NCI-H226 (cell line): ENCODE results near the gene WTAP.
"Not testable (repeated sequence)": the region's sequence is repeated elsewhere in the genome, so short reads cannot be mapped to it uniquely, and the experiment has no call there.

Source experiments
- DNase-seq: peaks from one replicate; pipeline ENCODE4 v3.0.0-alpha.2; 2015

WTAP gene

DNA sequence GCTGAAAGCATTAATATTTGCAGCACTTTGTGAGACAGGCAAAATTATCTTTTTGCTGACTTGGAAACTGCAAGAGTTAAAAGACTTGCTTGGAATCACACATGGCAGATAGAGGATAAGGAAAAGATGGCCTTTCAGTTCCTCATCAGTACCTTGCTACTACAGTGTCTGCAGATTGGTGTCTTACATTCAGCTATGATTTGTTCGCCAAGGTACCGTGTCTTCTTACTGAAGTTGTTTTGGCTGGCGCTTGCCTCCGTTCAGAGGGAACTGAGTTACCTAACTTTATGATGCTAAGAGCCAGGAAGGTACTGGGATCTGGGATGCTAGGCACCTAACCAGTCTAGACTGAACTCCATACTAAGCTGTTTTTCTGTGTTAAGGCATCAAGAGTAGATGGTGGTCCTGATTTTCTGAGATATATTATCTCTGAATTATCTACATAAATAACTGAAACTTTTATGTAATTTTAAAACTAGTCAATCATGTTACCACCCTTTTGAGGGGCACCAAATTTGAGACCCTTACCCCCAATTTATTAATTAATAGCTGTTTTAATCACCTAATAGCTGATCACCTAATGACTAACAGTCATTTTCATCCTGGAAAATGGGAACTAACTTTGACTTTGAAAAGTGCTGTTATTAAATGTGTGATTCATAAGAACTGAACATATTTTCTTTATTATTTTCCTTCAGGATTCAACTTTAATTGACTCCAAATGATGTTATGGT, 2.5 kb downstream of the WTAP start:
- no peak for DNase-seq

DNA sequence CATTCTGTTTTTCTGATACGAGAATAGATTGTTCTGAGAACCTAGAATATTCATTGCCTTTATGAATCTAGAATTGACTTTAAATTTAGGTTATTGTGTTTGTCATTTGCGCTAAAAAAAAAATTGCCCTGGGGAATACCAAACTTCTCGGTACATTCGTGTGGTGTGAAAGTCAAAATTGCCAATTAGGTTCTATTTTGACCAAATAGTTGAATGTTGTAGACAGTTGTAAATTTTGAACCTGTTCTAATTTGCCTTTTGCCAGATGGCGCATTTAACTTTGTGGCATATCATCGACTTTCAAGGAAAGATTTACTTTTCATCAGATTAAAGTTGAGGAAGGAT, 3.0 kb downstream of the WTAP start:
- no peak for DNase-seq

DNA sequence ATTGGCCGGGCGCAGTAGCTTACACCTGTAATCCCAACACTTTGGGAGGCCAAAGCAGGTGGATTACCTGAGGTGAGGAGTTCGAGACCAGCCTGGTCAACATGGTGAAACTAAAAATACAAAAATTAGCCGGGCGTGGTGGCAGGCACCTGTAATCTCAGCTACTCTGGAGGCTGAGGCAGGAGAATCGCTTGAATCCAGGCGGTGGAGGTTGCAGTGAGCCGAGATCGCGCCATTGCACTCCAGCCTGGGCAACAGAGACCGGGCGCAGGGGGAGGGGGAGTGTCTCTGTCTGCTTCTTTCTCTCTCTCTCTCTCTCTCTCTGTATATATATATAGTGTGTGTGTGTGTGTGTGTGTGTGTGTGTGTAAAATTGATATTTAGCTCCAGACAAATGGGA, 5.2 kb downstream of the WTAP start:
- not testable (repeated sequence) for DNase-seq

DNA sequence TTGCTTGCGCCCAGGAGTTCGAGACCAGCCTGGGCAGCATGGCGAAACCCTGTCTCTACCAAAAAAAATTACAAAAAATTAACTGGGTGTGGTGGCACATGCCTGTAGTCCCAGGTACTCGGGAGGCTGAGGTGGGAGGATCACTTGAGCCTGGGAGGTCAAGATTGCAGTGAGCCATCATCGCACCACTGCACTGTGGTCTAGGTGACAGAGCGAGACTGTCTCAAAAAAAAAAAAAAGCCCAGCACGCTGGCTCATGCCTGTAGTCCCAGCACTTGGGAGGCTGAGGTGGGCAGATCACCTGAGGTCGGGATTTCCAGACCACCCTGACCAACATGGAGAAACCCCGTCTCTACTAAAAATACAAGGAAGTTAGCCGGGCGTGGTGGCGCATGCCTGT, 6.1 kb downstream of the WTAP start:
- not testable (repeated sequence) for DNase-seq

DNA sequence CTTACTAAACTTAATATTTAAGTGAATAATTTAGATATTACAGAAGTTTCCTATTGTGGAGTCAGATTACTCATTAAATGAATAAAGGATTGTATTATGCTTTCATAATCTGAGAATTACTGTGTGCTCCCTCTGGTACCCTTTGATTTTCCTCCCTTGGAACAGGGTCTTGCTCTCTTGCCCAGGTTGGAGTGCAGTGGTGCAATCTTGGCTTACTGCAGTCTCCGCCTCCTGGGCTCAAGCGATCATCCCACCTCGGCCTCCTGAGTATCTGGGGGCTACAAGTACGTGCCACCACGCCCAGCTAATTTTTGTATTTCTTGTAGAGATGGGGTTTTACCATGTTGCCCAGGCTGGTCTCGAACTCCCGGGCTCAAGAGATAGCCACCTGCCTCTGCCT, 9.6 kb downstream of the WTAP start:
- DNase-seq, result no peak

DNA sequence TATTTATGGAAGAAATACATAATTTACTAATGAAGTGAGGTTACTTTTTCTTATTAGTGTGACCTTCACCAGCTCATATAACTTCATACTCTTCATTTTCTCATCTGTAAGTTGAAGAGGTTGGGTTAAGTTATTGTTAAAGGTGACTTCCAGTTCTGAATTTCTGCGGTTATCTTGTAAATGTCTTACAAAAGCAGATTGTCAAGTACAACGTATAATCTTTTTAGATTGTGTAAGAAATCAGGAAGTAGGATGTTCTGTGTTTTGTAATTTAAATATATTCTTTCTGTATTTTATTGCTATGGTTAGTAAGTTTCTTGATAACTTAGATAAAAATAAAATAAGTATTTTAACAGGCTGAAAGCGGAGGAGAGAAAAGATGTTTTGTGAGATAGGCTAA, 12.0 kb downstream of the WTAP start:
- no peak for DNase-seq

DNA sequence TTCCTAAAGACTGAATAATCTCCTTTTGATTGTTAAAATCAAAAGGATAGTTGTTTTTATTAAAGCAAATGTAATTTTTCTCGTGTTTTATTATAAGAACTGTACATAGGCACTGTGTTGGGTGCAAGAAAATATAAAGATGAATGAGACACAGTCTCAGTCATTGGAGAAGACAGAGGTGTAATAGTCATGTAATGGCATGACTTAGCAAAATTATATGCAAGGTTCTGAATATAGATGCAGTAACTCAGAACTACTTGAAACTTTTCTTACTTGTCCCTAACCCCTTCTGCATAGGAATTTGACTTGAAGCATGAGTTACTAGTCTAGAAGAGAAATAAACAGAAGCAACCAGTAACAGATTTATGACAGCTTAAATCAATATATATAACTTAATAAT, 14.9 kb downstream of the WTAP start:
- no peak for DNase-seq

DNA sequence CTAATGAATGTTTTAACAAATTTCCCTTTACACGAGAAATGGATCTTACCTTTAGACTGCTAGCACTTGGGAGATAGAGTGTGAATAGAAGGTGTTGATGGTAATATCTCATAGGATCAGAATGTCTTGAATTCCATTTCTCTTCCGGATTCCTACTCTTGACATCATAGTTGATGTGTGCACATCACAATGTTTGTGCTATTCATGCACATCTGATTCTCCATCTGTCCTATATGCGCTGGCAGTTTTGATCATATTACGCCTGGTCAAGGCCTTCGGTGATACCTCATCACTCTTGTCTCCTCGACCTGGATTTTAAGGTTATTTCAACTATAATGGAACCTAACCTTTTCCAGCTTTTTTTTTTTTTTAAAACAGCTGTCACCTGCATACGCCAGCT, 17.8 kb downstream of the WTAP start:
- DNase-seq, result no peak

DNA sequence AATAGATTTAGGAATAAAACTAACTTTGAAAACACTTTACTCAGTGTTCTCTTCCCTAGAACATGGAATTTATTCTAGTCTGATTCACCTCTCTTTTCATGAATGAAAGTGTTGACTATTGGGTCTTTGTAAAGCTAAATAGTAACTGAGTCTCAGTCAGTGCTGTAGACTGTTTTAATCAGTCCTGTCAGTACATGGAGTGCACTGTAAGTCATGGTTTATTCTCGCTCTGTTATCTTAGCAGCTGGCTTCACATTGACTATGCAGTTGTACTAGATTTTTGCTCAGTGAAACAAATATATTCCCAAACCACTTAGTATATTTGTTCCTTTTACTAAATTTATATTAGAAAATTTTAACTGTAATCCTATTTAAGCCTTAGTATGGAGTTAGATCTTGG, 19.5 kb downstream of the WTAP start:
- DNase-seq, result no peak

DNA sequence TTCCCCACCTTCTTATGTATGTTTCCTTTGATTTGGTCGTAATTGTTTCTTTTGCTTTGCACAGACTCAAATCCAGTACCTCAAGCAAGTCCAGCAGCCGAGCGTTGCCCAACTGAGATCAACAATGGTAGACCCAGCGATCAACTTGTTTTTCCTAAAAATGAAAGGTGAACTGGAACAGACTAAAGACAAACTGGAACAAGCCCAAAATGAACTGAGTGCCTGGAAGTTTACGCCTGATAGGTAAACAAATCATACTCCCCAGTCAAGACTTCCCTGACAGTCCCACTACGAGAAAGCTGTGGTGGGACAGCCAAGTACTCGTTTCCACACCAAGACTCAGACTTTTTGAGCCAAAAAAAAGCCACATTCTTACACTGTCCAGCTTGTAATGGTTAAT, 20.8 kb downstream of the WTAP start:
- not testable (repeated sequence) for DNase-seq

DNA sequence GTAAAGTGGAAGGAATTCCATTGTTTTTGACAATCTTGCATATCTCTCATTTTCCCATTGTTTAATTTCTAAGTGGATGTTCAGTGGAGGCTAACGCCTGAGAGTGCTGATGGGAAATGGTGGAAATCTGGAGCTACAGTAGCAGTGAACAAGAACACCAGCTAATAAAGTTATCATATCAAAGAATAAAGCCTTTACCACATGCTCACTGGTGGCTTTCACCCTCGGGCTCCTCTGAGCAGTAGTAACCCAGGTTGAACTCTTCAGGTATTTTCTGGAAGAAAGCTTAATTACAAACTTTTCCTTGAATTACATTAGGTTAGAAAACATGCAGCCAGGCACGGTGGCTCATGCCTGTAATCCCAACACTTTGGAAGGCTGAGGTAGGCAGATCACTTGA, 24.1 kb downstream of the WTAP start:
- DNase-seq, result no peak

DNA sequence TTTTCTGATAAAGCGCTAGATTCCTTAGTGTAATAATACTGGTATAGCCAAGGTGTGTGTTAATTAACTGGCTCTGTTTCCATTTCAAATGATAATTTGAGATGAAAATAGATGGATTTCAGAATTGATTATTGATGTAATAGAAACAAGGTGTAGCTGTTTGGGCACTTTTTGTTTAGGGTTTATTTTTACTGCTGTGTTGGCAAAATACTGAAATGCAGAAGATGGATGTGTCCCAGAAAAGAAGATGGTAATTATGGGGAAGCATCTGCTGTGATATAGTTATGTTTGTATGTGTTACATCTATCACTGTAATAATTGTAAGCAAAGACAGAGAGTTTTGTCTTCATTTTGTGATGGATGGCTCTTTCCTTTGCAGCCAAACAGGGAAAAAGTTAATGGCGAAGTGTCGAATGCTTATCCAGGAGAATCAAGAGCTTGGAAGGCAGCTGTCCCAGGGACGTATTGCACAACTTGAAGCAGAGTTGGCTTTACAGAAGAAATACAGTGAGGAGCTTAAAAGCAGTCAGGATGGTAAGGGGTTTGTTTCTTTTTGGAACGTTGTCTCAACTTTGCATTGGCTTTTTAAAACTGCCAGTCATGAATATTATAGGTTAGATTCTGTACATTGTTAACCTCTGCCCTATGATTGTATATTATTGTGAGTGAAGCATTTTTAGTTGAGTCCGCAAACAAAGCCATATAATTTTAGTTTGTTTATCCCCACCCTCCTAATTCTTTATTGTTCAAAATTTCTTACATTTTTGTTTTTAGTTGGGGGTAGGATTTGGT, 26.0 kb downstream of the WTAP start:
- no peak for DNase-seq

DNA sequence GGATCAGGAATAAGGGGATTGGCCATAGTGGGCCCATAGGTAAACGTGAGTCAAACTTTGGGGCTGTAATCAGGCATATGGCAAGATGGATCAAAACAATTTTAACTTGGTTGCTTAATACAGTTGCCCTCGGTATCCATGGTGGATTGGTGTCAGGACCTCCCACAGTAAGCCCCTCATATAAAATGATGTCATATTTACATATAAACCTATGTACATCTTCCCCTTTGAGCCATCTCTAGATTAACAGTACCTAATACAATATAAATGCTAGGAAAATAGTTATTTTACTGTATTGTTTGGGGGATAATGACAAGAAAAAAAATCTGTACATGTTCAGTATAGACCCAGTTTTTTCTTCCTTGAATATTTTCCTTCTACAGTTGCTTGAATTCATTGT, 27.1 kb downstream of the WTAP start:
- DNase-seq, result no peak

DNA sequence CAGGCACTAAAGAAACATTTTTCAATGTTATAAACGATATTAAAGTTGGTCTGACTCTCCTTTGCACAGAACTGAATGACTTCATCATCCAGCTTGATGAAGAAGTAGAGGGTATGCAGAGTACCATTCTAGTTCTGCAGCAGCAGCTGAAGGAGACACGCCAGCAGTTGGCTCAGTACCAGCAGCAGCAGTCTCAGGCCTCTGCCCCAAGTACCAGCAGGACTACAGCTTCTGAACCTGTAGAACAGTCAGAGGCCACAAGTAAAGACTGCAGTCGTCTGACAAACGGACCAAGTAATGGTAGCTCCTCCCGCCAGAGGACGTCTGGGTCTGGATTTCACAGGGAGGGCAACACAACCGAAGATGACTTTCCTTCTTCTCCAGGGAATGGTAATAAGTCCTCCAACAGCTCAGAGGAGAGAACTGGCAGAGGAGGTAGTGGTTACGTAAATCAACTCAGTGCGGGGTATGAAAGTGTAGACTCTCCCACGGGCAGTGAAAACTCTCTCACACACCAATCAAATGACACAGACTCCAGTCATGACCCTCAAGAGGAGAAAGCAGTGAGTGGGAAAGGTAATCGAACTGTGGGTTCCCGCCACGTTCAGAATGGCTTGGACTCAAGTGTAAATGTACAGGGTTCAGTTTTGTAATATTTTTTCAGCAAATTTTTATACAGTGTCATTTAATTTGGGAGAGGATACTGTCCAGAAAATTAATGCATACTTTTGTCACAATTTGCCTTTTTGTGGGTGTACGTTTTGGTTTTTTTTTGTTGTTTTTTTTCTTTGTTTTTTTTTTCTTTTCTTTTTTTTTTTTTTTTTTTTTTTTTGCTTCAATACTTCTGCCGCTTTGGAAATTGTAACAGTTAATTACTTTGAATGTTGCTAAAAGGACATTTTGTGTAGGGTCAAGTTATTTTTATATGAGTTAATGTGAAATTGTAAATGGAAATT, 27.9 kb downstream of the WTAP start:
- DNase-seq, result no peak

DNA sequence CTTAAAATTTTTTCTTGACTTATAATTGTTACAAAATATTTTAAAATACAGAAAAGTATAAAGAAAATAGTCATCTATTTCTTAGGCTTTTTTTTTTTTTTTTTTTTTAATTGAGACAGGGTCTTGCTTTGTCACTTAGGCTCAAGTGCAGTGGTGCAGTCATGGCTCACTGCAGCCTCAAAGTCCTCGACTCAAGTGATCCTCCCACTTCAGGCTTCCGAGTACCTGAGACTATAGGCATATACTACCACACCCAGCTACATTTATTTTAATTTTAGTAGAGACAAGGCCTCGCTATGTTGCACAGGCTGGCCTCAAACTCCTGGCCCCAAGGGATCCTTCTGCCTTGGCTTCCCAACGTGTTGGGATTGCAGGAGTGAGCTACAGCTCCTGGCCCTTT, 29.2 kb downstream of the WTAP start:
- DNase-seq, result no peak

DNA sequence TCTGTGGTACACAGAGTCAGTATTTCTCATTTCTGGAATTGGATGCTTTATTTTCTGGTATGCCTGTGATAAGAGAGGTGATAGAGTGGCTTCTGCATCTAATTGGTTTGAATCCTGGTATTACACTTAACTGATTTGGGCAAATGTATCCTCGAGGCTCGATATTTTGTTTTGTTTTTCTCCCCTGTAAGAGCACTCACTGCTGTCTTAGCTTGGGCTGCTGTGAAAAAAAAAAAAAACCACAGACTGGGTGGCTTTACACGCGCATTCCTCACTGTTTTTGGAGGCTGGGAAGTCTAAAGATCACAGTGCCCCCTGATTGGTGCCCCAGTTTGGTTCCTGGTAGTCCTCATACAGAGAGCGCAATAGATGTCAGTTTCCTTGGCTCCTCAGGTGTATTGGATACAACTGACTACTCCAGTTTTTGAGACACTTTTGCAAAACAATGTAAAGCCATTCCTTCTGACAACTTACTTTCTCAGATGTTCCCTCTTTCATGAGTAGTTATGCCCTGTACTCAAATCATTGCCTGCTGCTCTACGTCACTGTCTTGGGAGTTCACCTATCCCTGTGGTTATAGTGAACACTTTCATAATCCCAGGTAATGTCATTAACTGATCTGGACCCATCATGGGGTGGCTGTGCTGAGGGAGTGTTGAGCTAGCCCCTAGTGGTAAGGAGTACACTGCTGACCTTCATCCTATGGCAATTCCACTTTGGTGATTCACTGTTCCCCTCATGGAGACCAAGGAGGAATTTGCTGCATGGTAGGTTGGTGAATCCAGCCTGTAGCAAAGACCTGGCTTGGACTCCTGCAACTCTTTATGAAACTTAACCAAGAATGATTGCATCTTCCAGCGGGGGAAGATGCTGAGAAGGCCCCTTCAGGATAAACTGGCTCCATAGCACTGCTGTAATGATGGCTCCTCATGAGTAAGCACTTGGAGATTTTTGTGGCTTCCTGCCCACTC, 31.0 kb downstream of the WTAP start:
- peak; percentile 79 for DNase-seq

DNA sequence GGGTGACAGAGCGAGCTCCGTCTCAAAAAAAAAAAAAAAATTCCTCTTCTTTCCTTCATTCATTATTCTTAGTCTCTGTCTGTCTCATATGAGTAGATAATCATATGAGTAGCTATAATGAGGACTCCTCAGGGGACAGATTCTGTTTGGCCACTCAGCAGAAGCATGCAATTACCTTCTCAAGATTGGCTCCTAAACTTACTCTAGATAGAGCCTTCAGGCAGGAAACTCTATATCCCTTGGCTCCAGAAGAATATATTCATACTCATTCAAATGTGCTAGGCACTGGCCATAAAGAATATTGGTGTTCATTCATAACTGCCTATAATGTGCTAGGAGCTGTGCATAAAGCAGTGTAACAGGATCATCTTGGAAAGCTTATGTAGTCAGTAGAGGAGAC, 32.3 kb downstream of the WTAP start:
- no peak for DNase-seq

DNA sequence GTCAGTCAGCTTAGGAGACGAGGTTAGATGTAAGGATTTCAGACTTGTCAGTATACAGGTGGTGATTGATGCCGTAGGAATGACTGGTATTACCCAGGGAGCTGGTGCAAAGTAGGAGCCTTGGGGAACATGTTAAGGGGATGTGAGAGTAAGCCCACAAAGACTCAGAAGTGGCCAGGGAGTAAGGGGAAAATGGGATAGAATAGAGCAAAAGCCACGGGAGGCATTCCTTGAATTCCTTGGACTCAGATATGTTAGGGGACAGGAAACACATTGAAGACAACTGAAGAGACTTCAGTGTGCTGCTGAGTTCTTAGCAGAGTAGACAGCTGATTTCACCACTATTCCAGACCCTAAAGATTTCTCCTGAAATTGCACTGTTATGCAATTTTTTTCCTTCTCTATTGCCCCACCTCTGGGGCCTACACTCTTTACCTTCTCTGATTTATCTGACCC, 33.3 kb downstream of the WTAP start:
- peak; percentile 93 for DNase-seq

DNA sequence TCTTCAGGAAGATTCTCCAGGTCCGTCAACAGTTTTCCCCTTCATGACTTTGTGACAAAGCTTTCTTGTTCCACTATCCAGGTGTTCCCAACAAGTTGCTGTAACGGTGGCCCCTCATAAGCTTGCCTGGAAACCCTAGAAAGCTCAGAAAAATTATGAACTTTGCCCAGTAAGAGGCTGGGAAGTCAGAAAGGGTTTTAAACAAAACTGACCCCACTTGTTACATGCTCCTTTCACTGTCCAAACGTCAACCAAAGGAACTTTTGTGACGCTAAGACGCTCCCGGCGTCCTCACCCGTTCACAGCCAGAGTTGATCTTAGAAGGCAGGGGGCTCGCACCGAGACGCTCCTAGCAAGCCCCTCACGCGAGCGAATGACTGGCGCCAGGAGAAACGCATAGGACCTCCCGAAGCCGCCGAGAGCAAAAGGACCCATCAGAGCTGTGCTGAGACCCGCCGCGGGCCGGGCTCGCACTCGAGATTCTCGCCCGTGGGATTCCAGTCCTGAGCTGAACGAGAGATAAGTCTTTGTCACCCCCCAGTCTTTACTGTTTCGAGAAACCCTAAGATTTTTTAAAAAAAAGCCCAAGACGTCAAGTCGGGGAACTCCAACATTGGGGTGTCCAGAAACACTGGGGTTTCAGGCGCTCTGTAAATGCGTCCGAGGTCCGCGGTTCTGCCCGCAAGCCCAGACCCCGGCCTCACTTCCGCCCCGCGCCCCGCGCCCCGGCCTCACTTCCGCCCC, 34.0 kb downstream of the WTAP start:
- no peak for DNase-seq

DNA sequence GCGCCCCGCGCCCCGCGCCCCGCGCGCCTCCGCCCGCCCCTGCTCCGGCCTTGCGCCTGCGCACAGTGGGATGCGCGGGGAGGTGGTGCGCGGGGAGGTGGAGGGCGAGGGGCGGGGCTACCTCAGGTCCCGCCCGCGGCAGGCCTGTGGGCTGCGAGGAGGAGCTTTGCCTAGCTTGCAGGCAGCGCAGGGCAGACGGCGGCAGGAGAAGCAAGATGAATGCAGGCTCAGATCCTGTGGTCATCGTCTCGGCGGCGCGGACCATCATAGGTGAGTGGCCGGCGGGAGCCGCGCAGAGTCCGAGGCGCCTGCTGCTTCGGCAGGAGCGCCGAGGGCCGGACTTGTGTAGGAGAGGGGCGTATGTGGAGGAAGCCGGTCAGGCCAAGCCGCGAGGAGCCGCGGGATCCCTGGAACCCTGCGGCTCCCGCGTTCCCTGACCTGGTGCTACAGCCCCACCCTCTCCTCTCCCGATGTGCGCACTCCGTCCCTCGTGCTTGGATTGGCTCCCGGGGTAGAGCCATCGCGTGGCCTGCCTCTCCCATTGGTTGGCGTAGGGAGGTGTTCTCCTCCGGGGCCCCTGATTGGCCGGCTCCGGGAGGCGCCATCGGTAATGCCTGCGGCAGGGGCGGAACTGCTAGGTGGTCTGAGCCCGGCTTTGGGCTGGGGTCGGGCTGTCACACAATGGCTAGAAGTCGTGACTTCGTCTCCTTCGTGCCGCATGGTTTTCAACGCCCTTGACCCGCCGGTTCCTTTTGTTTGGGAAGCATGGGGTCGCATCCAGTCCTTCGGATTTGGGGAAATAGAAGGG, 34.8 kb downstream of the WTAP start, which contains the start of gene ACAT2:
TSS of gene ACAT2 (plus strand) at position 173 of the 808 bp plus-strand sequence. CDS start at position 216, 43 bp downstream.
- DNase-seq, result peak; percentile 98
